HepG2 (cell line): ENCODE data around the gene DRC7. TPM values are rescaled to one million over a fixed set of nuclear protein-coding genes. Genes with fewer than 3 reads are reported as not detected.

Experiments used
- CCAR2 ChIP-seq: fragments of 200-400 bp; formaldehyde crosslinking; optimal IDR thresholded peaks from 2 replicates; pipeline ENCODE3; 2018; ENCODE audit warnings: low read depth, mild to moderate bottlenecking, low read length, moderate library complexity
- HIC2 ChIP-seq: sonication (generic); formaldehyde crosslinking; IDR thresholded peaks from 2 replicates; pipeline ENCODE4 v1.9.0; 2022; ENCODE audit warnings: low read depth, missing genetic modification reagents
- KMT2B ChIP-seq: IDR thresholded peaks from 2 replicates; pipeline ENCODE4 v1.6.1; 2016; ENCODE audit warnings: missing genetic modification reagents, missing compliant biosample characterization
- PLRG1 ChIP-seq: fragments of 450-650 bp; conservative IDR thresholded peaks from 2 replicates; pipeline ENCODE4 v1.6.1; 2016
- PREB ChIP-seq: sonication (generic); formaldehyde crosslinking; IDR thresholded peaks from 2 replicates; pipeline ENCODE4 v1.4.0; 2020; ENCODE audit warnings: missing genetic modification reagents
- RBAK ChIP-seq: sonication (generic); formaldehyde crosslinking; IDR thresholded peaks from 2 replicates; pipeline ENCODE4 v1.5.1; 2020; ENCODE audit warnings: mild to moderate bottlenecking, missing genetic modification reagents
- RCOR2 ChIP-seq: IDR thresholded peaks from 2 replicates; pipeline ENCODE4 v1.6.1; 2016; ENCODE audit warnings: missing biosample characterization, missing genetic modification reagents
- ZNF136 ChIP-seq: sonication (generic); formaldehyde crosslinking; IDR thresholded peaks from 2 replicates; pipeline ENCODE4 v1.8.1; 2022; ENCODE audit warnings: low read depth, mild to moderate bottlenecking, moderate library complexity, missing genetic modification reagents
- ZNF142 ChIP-seq: sonication (generic); formaldehyde crosslinking; IDR thresholded peaks from 2 replicates; pipeline ENCODE4 v1.4.0; 2020; ENCODE audit warnings: missing genetic modification reagents
- ZNF205 ChIP-seq: IDR thresholded peaks from 2 replicates; pipeline ENCODE4 v1.6.1; 2018; ENCODE audit warnings: missing biosample characterization, missing genetic modification reagents
- ZNF510 ChIP-seq: sonication (generic); formaldehyde crosslinking; IDR thresholded peaks from 2 replicates; pipeline ENCODE4 v1.4.0; 2020; ENCODE audit warnings: low read depth, mild to moderate bottlenecking, missing genetic modification reagents
- polyA plus RNA-seq, 8 experiments: library from polyadenylated mRNA; depleted of rRNA in 3 of 8; stranded (reverse) in 7 of 8; unstranded in 1 of 8; fragments of >200 nt; fragmentation: Illumina TruSeq in 4 of 8; extraction: Trizol in 4 of 8; gene quantifications; 2 replicates each; pipeline versions ENCODE4 v1.2.1 to v1.2.3, GENCODE V29; 2011 to 2016; ENCODE audit warnings: low read depth in 4 of 8, missing spikeins in 1 of 8, mixed read lengths in 1 of 8; ENCODE audit not compliant: insufficient read depth in 1 of 8
- total RNA-seq, 5 experiments: library from RNA; depleted of rRNA; stranded (reverse); fragments of >200 nt; fragmentation: Illumina TruSeq; extraction: Trizol; gene quantifications; 2 replicates each; pipeline ENCODE4 v1.2.3, GENCODE V29; 2016; ENCODE audit warnings: low read depth in 1 of 5

Gene DRC7
- total and polyA plus RNA-seq, 2 of the 13 experiments (the other 11 are each of a cell fraction or from before 2014, with no cell fraction given) = 2.7 to 3.4 TPM

GRCh38 chr16:57648581-57649442 lies 45.8 kb upstream of the DRC7 start (continued):
- TF ChIP-seq PREB (CRISPR knock-in tag) (no peak), RBAK (CRISPR knock-in tag) (no peak; the same call in 1 of the 2 replicates), PLRG1 (no peak), HIC2 (CRISPR knock-in tag) (no peak), ZNF510 (CRISPR knock-in tag) (0 out of 2 replicates have a peak, but pooled peaks have one; percentile 60), CCAR2 (peak; percentile 36), ZNF142 (CRISPR knock-in tag) (peak; percentile 71; the same call in 1 of the 2 replicates), KMT2B (CRISPR knock-in tag) (peak; percentile 42; the same call in 1 of the 2 replicates), ZNF205 (CRISPR knock-in tag) (peak; percentile 69; the same call in 1 of the 2 replicates), ZNF136 (CRISPR knock-in tag) (peak; percentile 100), RCOR2 (peak; percentile 56; the same call in 1 of the 2 replicates)
